HUES48 (cell line): ENCODE measurements around the gene TRIM45.
"Not testable (repeated sequence)": the region's sequence is repeated elsewhere in the genome, so short reads cannot be mapped to it uniquely, and the experiment has no call there.

Source experiments
- H3K27ac ChIP-seq: one replicate; pipeline ENCODE4 v1.7.0; 2013; ENCODE audit warnings: low read depth, low read length, inconsistent platforms
- H3K27me3 ChIP-seq: 2 replicates; pipeline ENCODE4 v1.6.1; 2013; ENCODE audit warnings: mild to moderate bottlenecking, low read length; ENCODE audit not compliant: control insufficient read depth, insufficient read depth
- H3K36me3 ChIP-seq: 2 replicates; pipeline ENCODE4 v1.6.1; 2013; ENCODE audit warnings: low read length; ENCODE audit not compliant: control insufficient read depth, insufficient read depth
- H3K4me1 ChIP-seq: 2 replicates; pipeline ENCODE4 v1.6.1; 2013; ENCODE audit warnings: mild to moderate bottlenecking, low read length; ENCODE audit not compliant: control insufficient read depth, insufficient read depth
- H3K4me3 ChIP-seq: 2 replicates; pipeline ENCODE4 v1.5.1; 2013; ENCODE audit warnings: mild to moderate bottlenecking, low read depth, low read length
- H3K9ac ChIP-seq: 2 replicates; pipeline ENCODE4 v1.6.1; 2013; ENCODE audit warnings: mild to moderate bottlenecking, low read depth, low read length, moderate library complexity
- H3K9me3 ChIP-seq: 2 replicates; pipeline ENCODE4 v1.6.1; 2013; ENCODE audit warnings: low read length; ENCODE audit not compliant: control insufficient read depth, insufficient read depth

The TRIM45 gene

GRCh38 chr1:117130526-117130925, 9.0 kb upstream of the TRIM45 start:
- no peak overlapping the region for H3K9ac ChIP-seq
- no peak overlapping the region for H3K4me3 ChIP-seq

GRCh38 chr1:117128323-117129079, 7.0 kb upstream of the TRIM45 start:
- Histone ChIP-seq H3K36me3 (no peaks in the 10 kb centered on the region), H3K4me1 (peaks cover 20% of the 10 kb centered on the region), H3K27me3 (no peaks in the 10 kb centered on the region), H3K9me3 (no peaks in the 10 kb centered on the region), H3K27ac (no peak overlapping the region), H3K4me3 (no peak overlapping the region), H3K9ac (no peak overlapping the region; the same call in 1 of the 2 replicates)

More at GRCh38 chr1:117130526-117130925, 9.0 kb upstream of the TRIM45 start:
- H3K9me3 ChIP-seq: no peaks in the 10 kb centered on the region
- no peak overlapping the region for H3K27ac ChIP-seq
- H3K27me3 ChIP-seq: no peaks in the 10 kb centered on the region
- peaks cover 25% of the 10 kb centered on the region for H3K4me1 ChIP-seq
- no peaks in the 10 kb centered on the region for H3K36me3 ChIP-seq

- H3K9me3 ChIP-seq: no peaks in the 10 kb centered on the region
- H3K27ac ChIP-seq: no peak overlapping the region
- peaks cover 20% of the 10 kb centered on the region for H3K4me1 ChIP-seq
- no peaks in the 10 kb centered on the region for H3K27me3 ChIP-seq
- H3K4me3 ChIP-seq: no peak overlapping the region
- no peaks in the 10 kb centered on the region for H3K36me3 ChIP-seq
- H3K9ac ChIP-seq: no peak overlapping the region
Observed at GRCh38 chr1:117127795-117128194, 6.2 kb upstream of the TRIM45 start.

GRCh38 chr1:117124661-117125060, 3.1 kb upstream of the TRIM45 start:
- H3K27me3 ChIP-seq: no peaks in the 10 kb centered on the region
- no peaks in the 10 kb centered on the region for H3K36me3 ChIP-seq
- no peak overlapping the region for H3K4me3 ChIP-seq
- no peak overlapping the region for H3K9ac ChIP-seq
- H3K4me1 ChIP-seq: peaks cover 32% of the 10 kb centered on the region
- H3K9me3 ChIP-seq: no peaks in the 10 kb centered on the region
- no peak overlapping the region for H3K27ac ChIP-seq

- Histone ChIP-seq H3K27me3 (no peaks in the 10 kb centered on the region), H3K36me3 (peaks cover 7% of the 10 kb centered on the region; the same call in 1 of the 2 replicates), H3K4me3 (no peak overlapping the region), H3K4me1 (peaks cover 26% of the 10 kb centered on the region), H3K9me3 (no peaks in the 10 kb centered on the region), H3K27ac (no peak overlapping the region), H3K9ac (no peak overlapping the region)
Observed at GRCh38 chr1:117123274-117123673, 1.7 kb upstream of the TRIM45 start.

GRCh38 chr1:117122330-117123025, 929 bp upstream of the TRIM45 start:
- H3K9me3 ChIP-seq: no peaks in the 10 kb centered on the region
- H3K27ac ChIP-seq: peak overlapping the region; percentile 89
- H3K9ac ChIP-seq: peak overlapping the region; percentile 88
- H3K4me1 ChIP-seq: peaks cover 19% of the 10 kb centered on the region
- peaks cover 15% of the 10 kb centered on the region for H3K36me3 ChIP-seq
- H3K27me3 ChIP-seq: no peaks in the 10 kb centered on the region
- H3K4me3 ChIP-seq: peak overlapping the region; percentile 87

- peaks cover 29% of the 10 kb centered on the region for H3K36me3 ChIP-seq
- peak overlapping the region; percentile 87 for H3K4me3 ChIP-seq
- peaks cover 19% of the 10 kb centered on the region for H3K4me1 ChIP-seq
- H3K9ac ChIP-seq: peak overlapping the region; percentile 88; the same call in 1 of the 2 replicates
- no peaks in the 10 kb centered on the region for H3K9me3 ChIP-seq
- no peaks in the 10 kb centered on the region for H3K27me3 ChIP-seq
- peak overlapping the region; percentile 89 for H3K27ac ChIP-seq
Observed at GRCh38 chr1:117120774-117121588, 568 bp downstream of the TRIM45 start.

GRCh38 chr1:117119144-117119543, 2.4 kb downstream of the TRIM45 start:
- H3K9me3 ChIP-seq, H3K4me3 ChIP-seq, H3K9ac ChIP-seq, H3K27ac ChIP-seq, H3K27me3 ChIP-seq: not testable (repeated sequence)
- Histone ChIP-seq H3K36me3 (peaks cover 48% of the 10 kb centered on the region), H3K4me1 (peaks cover 11% of the 10 kb centered on the region)

- Histone ChIP-seq H3K9ac (no peak overlapping the region), H3K4me3 (no peak overlapping the region), H3K4me1 (peaks cover 11% of the 10 kb centered on the region), H3K27ac (no peak overlapping the region), H3K36me3 (peaks cover 57% of the 10 kb centered on the region), H3K27me3 (no peaks in the 10 kb centered on the region), H3K9me3 (no peaks in the 10 kb centered on the region)
Observed at GRCh38 chr1:117118137-117118536, 3.4 kb downstream of the TRIM45 start.

GRCh38 chr1:117117697-117118096, 3.9 kb downstream of the TRIM45 start:
- Histone ChIP-seq H3K9ac (no peak overlapping the region), H3K36me3 (peaks cover 61% of the 10 kb centered on the region), H3K27me3 (no peaks in the 10 kb centered on the region), H3K9me3 (no peaks in the 10 kb centered on the region), H3K27ac (no peak overlapping the region), H3K4me3 (no peak overlapping the region), H3K4me1 (peaks cover 11% of the 10 kb centered on the region)
